SK-N-SH treated with all-trans-retinoic acid at 6 μM for 48 hours (cell line): ENCODE measurements around the gene ATP2B1.

Experiments used
- ATAC-seq: fragments of 200-7000 bp; cut with Tn5 transposase; 3 replicates; pipeline ENCODE4 v1.9.1; 2020; ENCODE audit warnings: mild to moderate bottlenecking, moderate library complexity
- ARNTL ChIP-seq: fragments of 450-650 bp; formaldehyde crosslinking; IDR thresholded peaks from 2 replicates; pipeline ENCODE4 v1.5.0; 2020; ENCODE audit warnings: low read depth, mild to moderate bottlenecking, moderate library complexity, borderline replicate concordance
- CSDC2 ChIP-seq: fragments of 250-450 bp; sonication (Bioruptor Pico); IDR thresholded peaks from 2 replicates; pipeline ENCODE4 v1.5.0; 2020; ENCODE audit warnings: mild to moderate bottlenecking, moderate library complexity
- ESRRG ChIP-seq: fragments of 250-450 bp; sonication (Bioruptor Pico); IDR thresholded peaks from 2 replicates; pipeline ENCODE4 v1.6.1; 2021; ENCODE audit warnings: mild to moderate bottlenecking
- GLIS3 ChIP-seq: fragments of 250-450 bp; sonication (Bioruptor Pico); IDR thresholded peaks from 2 replicates; pipeline ENCODE4 v1.5.0; 2020; ENCODE audit warnings: mild to moderate bottlenecking, moderate library complexity
- ISL1 ChIP-seq: fragments of 250-450 bp; sonication (Bioruptor Pico); IDR thresholded peaks from 2 replicates; pipeline ENCODE4 v2.1.2; 2022; ENCODE audit warnings: mild to moderate bottlenecking, moderate library complexity
- OSR1 ChIP-seq: fragments of 250-450 bp; sonication (Bioruptor Pico); IDR thresholded peaks from 2 replicates; pipeline ENCODE4 v1.8.0; 2022; ENCODE audit warnings: moderate library complexity, mild to moderate bottlenecking, inconsistent platforms
- PPARA ChIP-seq: fragments of 250-450 bp; sonication (Bioruptor Pico); IDR thresholded peaks from 2 replicates; pipeline ENCODE4 v1.5.0; 2020; ENCODE audit warnings: mild to moderate bottlenecking, borderline replicate concordance
- RARB ChIP-seq: fragments of 250-450 bp; sonication (Bioruptor Pico); IDR thresholded peaks from 2 replicates; pipeline ENCODE4 v1.8.0; 2021; ENCODE audit warnings: mild to moderate bottlenecking, moderate library complexity
- TOX ChIP-seq: fragments of 250-450 bp; sonication (Bioruptor Pico); IDR thresholded peaks from 2 replicates; pipeline ENCODE4 v1.8.0; 2021; ENCODE audit warnings: mild to moderate bottlenecking, moderate library complexity, borderline replicate concordance
- ZC3H10 ChIP-seq: fragments of 250-450 bp; sonication (Bioruptor Pico); IDR thresholded peaks from 2 replicates; pipeline ENCODE4 v1.5.1; 2021; ENCODE audit warnings: mild to moderate bottlenecking, moderate library complexity
- ZFP3 ChIP-seq: fragments of 250-450 bp; sonication (Bioruptor Pico); IDR thresholded peaks from 2 replicates; pipeline ENCODE4 v1.5.0; 2020; ENCODE audit warnings: mild to moderate bottlenecking, moderate library complexity
- ZFP30 ChIP-seq: fragments of 450-650 bp; formaldehyde crosslinking; IDR thresholded peaks from 2 replicates; pipeline ENCODE4 v1.5.0; 2022; ENCODE audit warnings: mild to moderate bottlenecking, moderate library complexity
- ZNF565 ChIP-seq: fragments of 450-650 bp; formaldehyde crosslinking; conservative IDR thresholded peaks from 2 replicates; pipeline ENCODE4 v1.5.0; 2020; ENCODE audit warnings: low read depth, mild to moderate bottlenecking, moderate library complexity
- ZNF70 ChIP-seq: fragments of 450-650 bp; formaldehyde crosslinking; IDR thresholded peaks from 2 replicates; pipeline ENCODE4 v1.5.0; 2020; ENCODE audit warnings: mild to moderate bottlenecking, moderate library complexity
- ZNF8 ChIP-seq: fragments of 450-650 bp; formaldehyde crosslinking; IDR thresholded peaks from 2 replicates; pipeline ENCODE4 v1.5.0; 2020; ENCODE audit warnings: mild to moderate bottlenecking, moderate library complexity
- TF ChIP-seq, protein P1 (sequence below): fragments of 250-450 bp; sonication (Bioruptor Pico); IDR thresholded peaks from 2 replicates; pipeline ENCODE4 v1.8.0; 2020; ENCODE audit warnings: mild to moderate bottlenecking, moderate library complexity, borderline replicate concordance
- TF ChIP-seq, protein P2 (sequence below): fragments of 250-450 bp; sonication (Bioruptor Pico); IDR thresholded peaks from 2 replicates; pipeline ENCODE4 v1.5.1; 2020; ENCODE audit warnings: low read depth, mild to moderate bottlenecking, moderate library complexity
- TF ChIP-seq, protein P3 (sequence below): fragments of 250-450 bp; sonication (Bioruptor Pico); IDR thresholded peaks from 2 replicates; pipeline ENCODE4 v1.5.1; 2021; ENCODE audit warnings: mild to moderate bottlenecking, moderate library complexity
- TF ChIP-seq, protein P4 (sequence below): fragments of 250-450 bp; sonication (Bioruptor Pico); IDR thresholded peaks from 2 replicates; pipeline ENCODE4 v1.5.0; 2020; ENCODE audit warnings: mild to moderate bottlenecking, moderate library complexity
- TF ChIP-seq, protein P5 (sequence below): fragments of 250-450 bp; sonication (Bioruptor Pico); IDR thresholded peaks from 2 replicates; pipeline ENCODE4 v1.8.0; 2021; ENCODE audit warnings: low read depth, mild to moderate bottlenecking, moderate library complexity, borderline replicate concordance

ATP2B1 gene

DNA sequence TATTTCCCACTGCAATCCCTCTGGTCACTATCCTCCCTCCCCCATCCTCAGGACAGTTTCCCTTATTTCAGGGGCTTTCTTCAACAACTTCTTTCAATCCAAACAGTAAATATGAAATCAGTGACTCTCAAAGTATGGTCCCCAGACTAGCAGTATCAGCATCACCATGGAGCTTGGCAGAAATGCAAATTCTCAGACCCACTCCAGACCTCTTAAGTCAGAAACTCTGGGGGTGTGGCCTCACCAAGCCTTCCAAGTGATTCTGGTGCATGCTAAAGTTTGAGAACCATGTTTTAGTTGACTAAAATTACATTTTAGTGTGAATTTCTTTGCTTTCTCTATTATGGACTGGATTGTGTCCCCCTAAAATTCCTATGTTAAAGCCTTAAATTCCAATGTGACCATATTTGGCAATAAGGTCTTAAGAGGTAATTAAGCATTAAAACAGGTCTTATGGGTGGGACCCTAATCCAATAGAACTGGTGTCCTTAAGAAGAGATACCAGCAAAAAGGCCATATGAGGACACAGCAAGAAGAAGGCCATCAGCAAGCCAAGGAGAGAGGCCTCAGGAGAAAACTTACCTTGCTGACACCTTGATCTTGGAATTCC is 23.2 kb downstream of the ATP2B1 start:
- TF ChIP-seq ZFP30 (CRISPR knock-in tag) (no peak), CSDC2 (CRISPR knock-in tag) (no peak), OSR1 (no peak), ESRRG (CRISPR knock-in tag) (no peak), ISL1 (CRISPR knock-in tag) (no peak), GLIS3 (CRISPR knock-in tag) (no peak), ZNF8 (CRISPR knock-in tag) (no peak)
- TF ChIP-seq, all 23 proteins: peak for 0
- no peak for ATAC-seq

DNA sequence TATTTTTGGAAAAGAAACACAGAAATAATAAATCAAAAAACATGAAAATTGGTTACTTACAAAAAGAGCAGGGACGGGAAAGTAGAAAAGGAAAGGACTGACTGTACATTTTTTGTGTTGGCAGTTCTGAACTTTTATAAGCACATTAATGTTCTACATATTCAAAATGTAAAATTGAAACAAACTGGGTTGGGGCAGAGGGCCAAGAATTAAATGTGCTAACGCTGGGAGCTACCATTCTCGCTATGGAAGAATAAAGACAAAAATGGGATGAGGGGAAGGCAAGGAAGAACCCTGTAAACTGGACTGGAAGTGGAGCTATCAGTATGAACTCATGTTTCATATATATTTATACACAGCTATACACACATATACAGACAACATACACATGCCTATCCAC is 24.5 kb downstream of the ATP2B1 start:
- no peak for ATAC-seq
- TF ChIP-seq ZFP3 (CRISPR knock-in tag), result no peak
- no peak for TF ChIP-seq ZNF70 (CRISPR knock-in tag)
- TF ChIP-seq OSR1, result no peak
- TF ChIP-seq, protein P1, sequence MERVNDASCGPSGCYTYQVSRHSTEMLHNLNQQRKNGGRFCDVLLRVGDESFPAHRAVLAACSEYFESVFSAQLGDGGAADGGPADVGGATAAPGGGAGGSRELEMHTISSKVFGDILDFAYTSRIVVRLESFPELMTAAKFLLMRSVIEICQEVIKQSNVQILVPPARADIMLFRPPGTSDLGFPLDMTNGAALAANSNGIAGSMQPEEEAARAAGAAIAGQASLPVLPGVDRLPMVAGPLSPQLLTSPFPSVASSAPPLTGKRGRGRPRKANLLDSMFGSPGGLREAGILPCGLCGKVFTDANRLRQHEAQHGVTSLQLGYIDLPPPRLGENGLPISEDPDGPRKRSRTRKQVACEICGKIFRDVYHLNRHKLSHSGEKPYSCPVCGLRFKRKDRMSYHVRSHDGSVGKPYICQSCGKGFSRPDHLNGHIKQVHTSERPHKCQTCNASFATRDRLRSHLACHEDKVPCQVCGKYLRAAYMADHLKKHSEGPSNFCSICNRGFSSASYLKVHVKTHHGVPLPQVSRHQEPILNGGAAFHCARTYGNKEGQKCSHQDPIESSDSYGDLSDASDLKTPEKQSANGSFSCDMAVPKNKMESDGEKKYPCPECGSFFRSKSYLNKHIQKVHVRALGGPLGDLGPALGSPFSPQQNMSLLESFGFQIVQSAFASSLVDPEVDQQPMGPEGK (CRISPR knock-in tag), result no peak
- TF ChIP-seq GLIS3 (CRISPR knock-in tag), result no peak
- TF ChIP-seq, protein P2, sequence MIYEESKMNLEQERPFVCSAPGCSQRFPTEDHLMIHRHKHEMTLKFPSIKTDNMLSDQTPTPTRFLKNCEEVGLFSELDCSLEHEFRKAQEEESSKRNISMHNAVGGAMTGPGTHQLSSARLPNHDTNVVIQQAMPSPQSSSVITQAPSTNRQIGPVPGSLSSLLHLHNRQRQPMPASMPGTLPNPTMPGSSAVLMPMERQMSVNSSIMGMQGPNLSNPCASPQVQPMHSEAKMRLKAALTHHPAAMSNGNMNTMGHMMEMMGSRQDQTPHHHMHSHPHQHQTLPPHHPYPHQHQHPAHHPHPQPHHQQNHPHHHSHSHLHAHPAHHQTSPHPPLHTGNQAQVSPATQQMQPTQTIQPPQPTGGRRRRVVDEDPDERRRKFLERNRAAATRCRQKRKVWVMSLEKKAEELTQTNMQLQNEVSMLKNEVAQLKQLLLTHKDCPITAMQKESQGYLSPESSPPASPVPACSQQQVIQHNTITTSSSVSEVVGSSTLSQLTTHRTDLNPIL (CRISPR knock-in tag), result no peak
- TF ChIP-seq RARB, result no peak
- TF ChIP-seq, protein P3, sequence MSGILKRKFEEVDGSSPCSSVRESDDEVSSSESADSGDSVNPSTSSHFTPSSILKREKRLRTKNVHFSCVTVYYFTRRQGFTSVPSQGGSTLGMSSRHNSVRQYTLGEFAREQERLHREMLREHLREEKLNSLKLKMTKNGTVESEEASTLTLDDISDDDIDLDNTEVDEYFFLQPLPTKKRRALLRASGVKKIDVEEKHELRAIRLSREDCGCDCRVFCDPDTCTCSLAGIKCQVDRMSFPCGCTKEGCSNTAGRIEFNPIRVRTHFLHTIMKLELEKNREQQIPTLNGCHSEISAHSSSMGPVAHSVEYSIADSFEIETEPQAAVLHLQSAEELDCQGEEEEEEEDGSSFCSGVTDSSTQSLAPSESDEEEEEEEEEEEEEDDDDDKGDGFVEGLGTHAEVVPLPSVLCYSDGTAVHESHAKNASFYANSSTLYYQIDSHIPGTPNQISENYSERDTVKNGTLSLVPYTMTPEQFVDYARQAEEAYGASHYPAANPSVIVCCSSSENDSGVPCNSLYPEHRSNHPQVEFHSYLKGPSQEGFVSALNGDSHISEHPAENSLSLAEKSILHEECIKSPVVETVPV (CRISPR knock-in tag), result no peak
- TF ChIP-seq ZC3H10 (CRISPR knock-in tag), result no peak
- no peak for TF ChIP-seq ZFP30 (CRISPR knock-in tag)
- TF ChIP-seq ISL1 (CRISPR knock-in tag), result no peak

DNA sequence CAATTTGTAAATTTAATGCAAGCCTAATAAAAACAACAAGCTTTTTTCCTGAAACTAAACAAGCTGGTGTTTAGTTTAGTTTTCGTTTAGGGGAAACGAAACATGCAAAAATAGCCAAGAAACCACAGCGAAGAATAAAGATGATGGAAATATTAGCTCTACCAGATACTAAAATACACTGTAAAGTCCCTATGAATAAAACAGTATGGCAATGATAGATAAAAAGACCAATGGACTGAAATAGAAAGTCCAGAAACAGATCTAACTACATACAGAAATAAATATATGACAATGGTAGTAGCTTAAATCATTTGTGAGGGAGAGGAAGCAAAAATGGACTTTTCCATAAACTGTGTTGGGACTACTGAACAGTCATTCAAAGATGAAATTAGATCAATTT is 26.4 kb downstream of the ATP2B1 start:
- TF ChIP-seq ZNF565 (CRISPR knock-in tag) (no peak), PPARA (CRISPR knock-in tag) (no peak)
- TF ChIP-seq, protein P4, sequence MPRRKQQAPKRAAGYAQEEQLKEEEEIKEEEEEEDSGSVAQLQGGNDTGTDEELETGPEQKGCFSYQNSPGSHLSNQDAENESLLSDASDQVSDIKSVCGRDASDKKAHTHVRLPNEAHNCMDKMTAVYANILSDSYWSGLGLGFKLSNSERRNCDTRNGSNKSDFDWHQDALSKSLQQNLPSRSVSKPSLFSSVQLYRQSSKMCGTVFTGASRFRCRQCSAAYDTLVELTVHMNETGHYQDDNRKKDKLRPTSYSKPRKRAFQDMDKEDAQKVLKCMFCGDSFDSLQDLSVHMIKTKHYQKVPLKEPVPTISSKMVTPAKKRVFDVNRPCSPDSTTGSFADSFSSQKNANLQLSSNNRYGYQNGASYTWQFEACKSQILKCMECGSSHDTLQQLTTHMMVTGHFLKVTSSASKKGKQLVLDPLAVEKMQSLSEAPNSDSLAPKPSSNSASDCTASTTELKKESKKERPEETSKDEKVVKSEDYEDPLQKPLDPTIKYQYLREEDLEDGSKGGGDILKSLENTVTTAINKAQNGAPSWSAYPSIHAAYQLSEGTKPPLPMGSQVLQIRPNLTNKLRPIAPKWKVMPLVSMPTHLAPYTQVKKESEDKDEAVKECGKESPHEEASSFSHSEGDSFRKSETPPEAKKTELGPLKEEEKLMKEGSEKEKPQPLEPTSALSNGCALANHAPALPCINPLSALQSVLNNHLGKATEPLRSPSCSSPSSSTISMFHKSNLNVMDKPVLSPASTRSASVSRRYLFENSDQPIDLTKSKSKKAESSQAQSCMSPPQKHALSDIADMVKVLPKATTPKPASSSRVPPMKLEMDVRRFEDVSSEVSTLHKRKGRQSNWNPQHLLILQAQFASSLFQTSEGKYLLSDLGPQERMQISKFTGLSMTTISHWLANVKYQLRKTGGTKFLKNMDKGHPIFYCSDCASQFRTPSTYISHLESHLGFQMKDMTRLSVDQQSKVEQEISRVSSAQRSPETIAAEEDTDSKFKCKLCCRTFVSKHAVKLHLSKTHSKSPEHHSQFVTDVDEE (CRISPR knock-in tag), result no peak
- no peak for ATAC-seq

DNA sequence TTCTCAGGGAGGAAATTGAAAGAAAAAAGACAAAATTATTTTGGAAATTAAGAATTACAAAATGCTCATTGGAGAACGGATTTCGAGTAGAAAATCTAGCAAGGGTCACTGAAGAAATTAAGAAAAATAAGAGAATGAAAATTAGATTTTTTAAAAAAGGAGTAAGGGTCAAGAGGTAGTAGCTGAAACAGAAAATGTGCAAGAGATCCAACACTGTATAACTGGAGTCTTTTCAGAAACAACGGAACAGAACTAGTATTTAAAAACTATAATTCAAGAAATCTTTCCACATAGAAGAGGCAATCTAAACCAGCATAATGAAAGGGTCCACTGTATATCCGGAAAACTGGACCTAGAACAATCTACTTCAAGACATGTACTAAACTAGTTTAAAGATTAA is 28.2 kb downstream of the ATP2B1 start:
- ATAC-seq, result no peak
- TF ChIP-seq, protein P3 (CRISPR knock-in tag), result no peak
- TF ChIP-seq, protein P2 (CRISPR knock-in tag), result no peak
- no peak for TF ChIP-seq ZFP3 (CRISPR knock-in tag)
- TF ChIP-seq GLIS3 (CRISPR knock-in tag), result no peak
- TF ChIP-seq RARB, result no peak
- no peak for TF ChIP-seq ARNTL (CRISPR knock-in tag)
- no peak for TF ChIP-seq ZNF565 (CRISPR knock-in tag)
- TF ChIP-seq, protein P5, sequence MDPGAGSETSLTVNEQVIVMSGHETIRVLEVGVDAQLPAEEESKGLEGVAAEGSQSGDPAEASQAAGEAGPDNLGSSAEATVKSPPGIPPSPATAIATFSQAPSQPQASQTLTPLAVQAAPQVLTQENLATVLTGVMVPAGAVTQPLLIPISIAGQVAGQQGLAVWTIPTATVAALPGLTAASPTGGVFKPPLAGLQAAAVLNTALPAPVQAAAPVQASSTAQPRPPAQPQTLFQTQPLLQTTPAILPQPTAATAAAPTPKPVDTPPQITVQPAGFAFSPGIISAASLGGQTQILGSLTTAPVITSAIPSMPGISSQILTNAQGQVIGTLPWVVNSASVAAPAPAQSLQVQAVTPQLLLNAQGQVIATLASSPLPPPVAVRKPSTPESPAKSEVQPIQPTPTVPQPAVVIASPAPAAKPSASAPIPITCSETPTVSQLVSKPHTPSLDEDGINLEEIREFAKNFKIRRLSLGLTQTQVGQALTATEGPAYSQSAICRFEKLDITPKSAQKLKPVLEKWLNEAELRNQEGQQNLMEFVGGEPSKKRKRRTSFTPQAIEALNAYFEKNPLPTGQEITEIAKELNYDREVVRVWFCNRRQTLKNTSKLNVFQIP (CRISPR knock-in tag), result no peak
- no peak for TF ChIP-seq PPARA (CRISPR knock-in tag)
- no peak for TF ChIP-seq TOX (CRISPR knock-in tag)
- no peak for TF ChIP-seq ZFP30 (CRISPR knock-in tag)
- TF ChIP-seq, protein P4 (CRISPR knock-in tag), result no peak
- TF ChIP-seq CSDC2 (CRISPR knock-in tag), result no peak
